Measurements from ENCODE around the gene PDIA5. TPM values are rescaled to one million over a fixed set of nuclear protein-coding genes. Genes with fewer than 3 reads are reported as not detected.
A peak's percentile ranks its signal among the peaks of the same experiment; 100 is the strongest.

Gene PDIA5
- total RNA-seq, 2 donors from 2014 or later = 8.4 to 19.2 TPM

- Mint-ChIP-seq H3K36me3 (ENCODE audit: low read depth) (no peaks in the 10 kb centered on the region), H3K27ac (no peak overlapping the region), H3K4me3 (no peak overlapping the region), H3K9me3 (no peaks in the 10 kb centered on the region), H3K4me1 (peaks cover 21% of the 10 kb centered on the region), H3K27me3 (no peaks in the 10 kb centered on the region)
- ATAC-seq (replicated peaks) = no peak
Observed at GRCh38 chr3:123071581-123071980, 4.8 kb downstream of the PDIA5 start.

- Mint-ChIP-seq H3K4me3 (no peak overlapping the region), H3K27me3 (no peaks in the 10 kb centered on the region), H3K9me3 (no peaks in the 10 kb centered on the region), H3K27ac (no peak overlapping the region), H3K4me1 (peaks cover 21% of the 10 kb centered on the region), H3K36me3 (ENCODE audit: low read depth) (no peaks in the 10 kb centered on the region)
- ATAC-seq (replicated peaks) = no peak
Observed at GRCh38 chr3:123072152-123072551, 5.3 kb downstream of the PDIA5 start.

GRCh38 chr3:123072564-123072963 is 5.7 kb downstream of the PDIA5 start:
- H3K4me3 Mint-ChIP-seq = no peak overlapping the region
- H3K9me3 Mint-ChIP-seq = no peaks in the 10 kb centered on the region
- H3K27me3 Mint-ChIP-seq = no peaks in the 10 kb centered on the region
- H3K27ac Mint-ChIP-seq = no peak overlapping the region
- ATAC-seq (replicated peaks) = no peak
- H3K36me3 Mint-ChIP-seq (ENCODE audit: low read depth) = no peaks in the 10 kb centered on the region
- H3K4me1 Mint-ChIP-seq = peaks cover 20% of the 10 kb centered on the region

GRCh38 chr3:123075359-123075758 is 8.5 kb downstream of the PDIA5 start:
- H3K4me3 Mint-ChIP-seq = no peak overlapping the region

GRCh38 chr3:123076112-123076495 is 9.3 kb downstream of the PDIA5 start:
- Mint-ChIP-seq H3K9me3 (no peaks in the 10 kb centered on the region), H3K4me3 (no peak overlapping the region), H3K27me3 (no peaks in the 10 kb centered on the region), H3K4me1 (peaks cover 7% of the 10 kb centered on the region), H3K36me3 (ENCODE audit: low read depth) (no peaks in the 10 kb centered on the region), H3K27ac (peak overlapping the region; percentile 31)
- no peak for ATAC-seq (replicated peaks)

More at GRCh38 chr3:123075359-123075758, 8.5 kb downstream of the PDIA5 start:
- no peak for ATAC-seq (replicated peaks)
- Mint-ChIP-seq H3K4me1 (peaks cover 7% of the 10 kb centered on the region), H3K27me3 (no peaks in the 10 kb centered on the region), H3K36me3 (ENCODE audit: low read depth) (no peaks in the 10 kb centered on the region), H3K27ac (peak overlapping the region; percentile 31), H3K9me3 (no peaks in the 10 kb centered on the region)

- peak; percentile 19 for ATAC-seq (replicated peaks)
- H3K9me3 Mint-ChIP-seq = no peaks in the 10 kb centered on the region
- no peak overlapping the region for H3K4me3 Mint-ChIP-seq
- no peaks in the 10 kb centered on the region for H3K27me3 Mint-ChIP-seq
- H3K27ac Mint-ChIP-seq = no peak overlapping the region
- H3K4me1 Mint-ChIP-seq = peaks cover 10% of the 10 kb centered on the region
- H3K36me3 Mint-ChIP-seq (ENCODE audit: low read depth) = no peaks in the 10 kb centered on the region
Observed at GRCh38 chr3:123076496-123077418, 9.9 kb downstream of the PDIA5 start.

- no peak for ATAC-seq (replicated peaks)
- Mint-ChIP-seq H3K27ac (no peak overlapping the region), H3K4me1 (peaks cover 17% of the 10 kb centered on the region), H3K36me3 (ENCODE audit: low read depth) (no peaks in the 10 kb centered on the region), H3K27me3 (no peaks in the 10 kb centered on the region), H3K9me3 (no peaks in the 10 kb centered on the region), H3K4me3 (no peak overlapping the region)
Observed at GRCh38 chr3:123078101-123078500, 11.3 kb downstream of the PDIA5 start.

GRCh38 chr3:123080864-123081562 is 14.2 kb downstream of the PDIA5 start:
- Mint-ChIP-seq H3K36me3 (ENCODE audit: low read depth) (no peaks in the 10 kb centered on the region), H3K4me1 (peaks cover 25% of the 10 kb centered on the region), H3K9me3 (no peaks in the 10 kb centered on the region)

GRCh38 chr3:123081718-123082369 is 15.0 kb downstream of the PDIA5 start:
- Mint-ChIP-seq H3K27ac (peak overlapping the region; percentile 15), H3K4me3 (no peak overlapping the region), H3K9me3 (no peaks in the 10 kb centered on the region), H3K36me3 (ENCODE audit: low read depth) (no peaks in the 10 kb centered on the region), H3K4me1 (peaks cover 25% of the 10 kb centered on the region), H3K27me3 (no peaks in the 10 kb centered on the region)
- no peak for ATAC-seq (replicated peaks)

More at GRCh38 chr3:123080864-123081562, 14.2 kb downstream of the PDIA5 start:
- Mint-ChIP-seq H3K27ac (peak overlapping the region; percentile 15), H3K27me3 (no peaks in the 10 kb centered on the region), H3K4me3 (no peak overlapping the region)
- ATAC-seq (replicated peaks) = no peak

- no peaks in the 10 kb centered on the region for H3K27me3 Mint-ChIP-seq
- H3K36me3 Mint-ChIP-seq (ENCODE audit: low read depth) = no peaks in the 10 kb centered on the region
- no peak overlapping the region for H3K4me3 Mint-ChIP-seq
- no peaks in the 10 kb centered on the region for H3K9me3 Mint-ChIP-seq
- no peak for ATAC-seq (replicated peaks)
- H3K27ac Mint-ChIP-seq = peak overlapping the region; percentile 15
- peaks cover 25% of the 10 kb centered on the region for H3K4me1 Mint-ChIP-seq
Observed at GRCh38 chr3:123082370-123083065, 15.7 kb downstream of the PDIA5 start.

GRCh38 chr3:123083383-123084124 is 16.7 kb downstream of the PDIA5 start:
- H3K4me3 Mint-ChIP-seq = no peak overlapping the region
- ATAC-seq (replicated peaks) = no peak
- peaks cover 25% of the 10 kb centered on the region for H3K4me1 Mint-ChIP-seq
- H3K36me3 Mint-ChIP-seq (ENCODE audit: low read depth) = no peaks in the 10 kb centered on the region
- no peaks in the 10 kb centered on the region for H3K9me3 Mint-ChIP-seq
- no peaks in the 10 kb centered on the region for H3K27me3 Mint-ChIP-seq
- H3K27ac Mint-ChIP-seq = peak overlapping the region; percentile 10

- ATAC-seq (replicated peaks) = no peak
- no peaks in the 10 kb centered on the region for H3K27me3 Mint-ChIP-seq
- no peaks in the 10 kb centered on the region for H3K36me3 Mint-ChIP-seq (ENCODE audit: low read depth)
- peaks cover 25% of the 10 kb centered on the region for H3K4me1 Mint-ChIP-seq
- H3K4me3 Mint-ChIP-seq = no peak overlapping the region
- no peaks in the 10 kb centered on the region for H3K9me3 Mint-ChIP-seq
- peak overlapping the region; percentile 10 for H3K27ac Mint-ChIP-seq
Observed at GRCh38 chr3:123084192-123084591, 17.4 kb downstream of the PDIA5 start.

- Mint-ChIP-seq H3K9me3 (no peaks in the 10 kb centered on the region), H3K27ac (no peak overlapping the region), H3K36me3 (ENCODE audit: low read depth) (no peaks in the 10 kb centered on the region), H3K4me1 (peaks cover 25% of the 10 kb centered on the region), H3K4me3 (no peak overlapping the region), H3K27me3 (no peaks in the 10 kb centered on the region)
- ATAC-seq (replicated peaks) = no peak
Observed at GRCh38 chr3:123084738-123085237, 18.0 kb downstream of the PDIA5 start.
